HEK293T (cell line): ENCODE measurements around the gene ARMC8.
A peak's percentile ranks its signal among the peaks of the same experiment; 100 is the strongest.

Experiments used
- CTCF ChIA-PET: fragments of 350-600 bp; formaldehyde crosslinking; extraction: SDS; loops from one replicate; lab custom pipeline; 2021; ENCODE audit warnings: antibody characterized with exemption, inconsistent platforms; lab: Yijun Ruan, JAX
- POLR2A ChIA-PET: fragments of 350-600 bp; formaldehyde crosslinking; extraction: SDS; loops from one replicate; lab custom pipeline; 2020; ENCODE audit warnings: antibody characterized with exemption, inconsistent platforms; lab: Yijun Ruan, JAX
- DNase-seq: peaks from one replicate; pipeline ENCODE4 v3.0.0; 2012; ENCODE audit warnings: mixed read lengths; ENCODE audit errors: extremely low spot score
- ARNT ChIP-seq: fragments of 450-650 bp; IDR thresholded peaks from 2 replicates; pipeline ENCODE4 v1.6.1; 2017; ENCODE audit warnings: mild to moderate bottlenecking
- BHLHE40 ChIP-seq: fragments of 450-650 bp; IDR thresholded peaks from 2 replicates; pipeline ENCODE4 v1.6.1; 2016; ENCODE audit warnings: mild to moderate bottlenecking, moderate library complexity, borderline replicate concordance
- CTBP1 ChIP-seq: fragments of 450-650 bp; IDR thresholded peaks from 2 replicates; pipeline ENCODE4 v1.6.1; 2016; ENCODE audit warnings: borderline replicate concordance
- ELF4 ChIP-seq: fragments of 450-650 bp; IDR thresholded peaks from 2 replicates; pipeline ENCODE4 v1.6.1; 2017; ENCODE audit warnings: antibody characterized with exemption
- FOXA1 ChIP-seq: fragments of 450-650 bp; IDR thresholded peaks from 2 replicates; pipeline ENCODE4 v1.6.1; 2016; ENCODE audit warnings: mild to moderate bottlenecking
- FOXK2 ChIP-seq: fragments of 450-650 bp; IDR thresholded peaks from 2 replicates; pipeline ENCODE4 v1.6.1; 2016; ENCODE audit warnings: mild to moderate bottlenecking
- FOXM1 ChIP-seq: fragments of 450-650 bp; IDR thresholded peaks from 2 replicates; pipeline ENCODE4 v1.6.1; 2017; ENCODE audit warnings: mild to moderate bottlenecking, borderline replicate concordance
- HDGF ChIP-seq: fragments of 450-650 bp; IDR thresholded peaks from 2 replicates; pipeline ENCODE4 v1.6.1; 2017; ENCODE audit warnings: antibody characterized with exemption, borderline replicate concordance
- L3MBTL2 ChIP-seq: fragments of 450-650 bp; conservative IDR thresholded peaks from 2 replicates; pipeline ENCODE4 v1.6.1; 2016; ENCODE audit warnings: mild to moderate bottlenecking
- LEF1 ChIP-seq: fragments of 450-650 bp; IDR thresholded peaks from 2 replicates; pipeline ENCODE4 v1.6.1; 2017; ENCODE audit warnings: mild to moderate bottlenecking, borderline replicate concordance
- NFRKB ChIP-seq: fragments of 450-650 bp; IDR thresholded peaks from 2 replicates; pipeline ENCODE4 v1.6.1; 2016; ENCODE audit warnings: mild to moderate bottlenecking, moderate library complexity
- SP1 ChIP-seq: fragments of 450-650 bp; IDR thresholded peaks from 2 replicates; pipeline ENCODE4 v1.6.1; 2017
- SUZ12 ChIP-seq: fragments of 450-650 bp; IDR thresholded peaks from 2 replicates; pipeline ENCODE4 v1.6.1; 2016; ENCODE audit warnings: mild to moderate bottlenecking
- TARDBP ChIP-seq: fragments of 450-650 bp; IDR thresholded peaks from 2 replicates; pipeline ENCODE4 v1.6.1; 2016
- ZNF384 ChIP-seq: fragments of 450-650 bp; IDR thresholded peaks from 2 replicates; pipeline ENCODE4 v1.6.1; 2016
- TF ChIP-seq, protein P1 (sequence below): fragments of 450-650 bp; IDR thresholded peaks from 2 replicates; pipeline ENCODE4 v1.6.1; 2016

ARMC8 gene

DNA sequence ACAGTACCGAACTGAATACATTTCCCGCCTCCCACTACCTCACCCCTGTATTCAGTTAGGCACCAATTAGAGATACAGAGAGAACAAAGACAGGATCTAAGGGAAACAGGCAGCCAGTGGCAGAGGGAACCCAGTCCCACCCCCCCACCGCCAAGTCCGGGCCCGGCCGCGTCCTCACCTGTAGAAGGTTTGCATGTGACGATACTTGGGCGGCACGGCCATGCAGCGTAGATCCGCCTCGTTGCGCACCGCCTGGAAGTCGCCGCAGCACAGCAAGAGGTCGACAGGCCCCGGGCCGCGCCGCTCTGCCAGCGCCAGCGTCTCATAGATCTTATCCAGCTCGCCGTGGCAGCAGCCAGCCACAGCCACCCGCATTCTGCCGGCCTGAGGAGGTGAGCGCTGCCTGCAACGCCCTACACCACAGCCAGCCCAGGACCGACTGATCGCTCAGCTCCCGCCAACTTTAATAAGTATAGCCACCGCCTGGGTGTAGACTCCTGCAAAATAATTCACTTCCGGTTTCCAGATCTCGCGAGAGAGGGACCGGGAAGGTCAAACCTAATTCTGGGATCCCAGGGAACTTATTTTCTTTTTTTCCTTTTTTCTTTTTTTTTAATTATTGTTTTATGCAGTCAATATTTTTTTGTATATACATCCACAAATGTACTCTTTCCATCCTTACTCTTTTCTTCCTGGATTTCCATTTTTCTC is 12.5 kb upstream of the ARMC8 start, which contains the start of gene DBR1:
Gene DBR1, minus strand, starts transcription at position 501 of the 711 bp plus-strand sequence. Its CDS starts 126 bp downstream, at position 375.
- POLR2A ChIA-PET, result interaction anchor here (0.7 to 3.4 kb wide), 7 partner anchors 12 to 761 kb away, joined by 3 to 35 read pairs (median 3); partner anchors contain the start of genes ARMC8 and DZIP1L
- DNase-seq, result peak; percentile 83
- TF ChIP-seq HDGF (no peak), LEF1 (no peak), NFRKB (peak; percentile 52), L3MBTL2 (peak; percentile 81), SP1 (peak; percentile 24; the same call in 1 of the 2 replicates), ELF4 (peak; percentile 94)
- CTCF ChIA-PET, result interaction anchor here (0.6 to 0.8 kb wide), 2 partner anchors 173 to 1865 kb away, joined by 3 read pairs; no protein-coding TSS in a partner anchor

DNA sequence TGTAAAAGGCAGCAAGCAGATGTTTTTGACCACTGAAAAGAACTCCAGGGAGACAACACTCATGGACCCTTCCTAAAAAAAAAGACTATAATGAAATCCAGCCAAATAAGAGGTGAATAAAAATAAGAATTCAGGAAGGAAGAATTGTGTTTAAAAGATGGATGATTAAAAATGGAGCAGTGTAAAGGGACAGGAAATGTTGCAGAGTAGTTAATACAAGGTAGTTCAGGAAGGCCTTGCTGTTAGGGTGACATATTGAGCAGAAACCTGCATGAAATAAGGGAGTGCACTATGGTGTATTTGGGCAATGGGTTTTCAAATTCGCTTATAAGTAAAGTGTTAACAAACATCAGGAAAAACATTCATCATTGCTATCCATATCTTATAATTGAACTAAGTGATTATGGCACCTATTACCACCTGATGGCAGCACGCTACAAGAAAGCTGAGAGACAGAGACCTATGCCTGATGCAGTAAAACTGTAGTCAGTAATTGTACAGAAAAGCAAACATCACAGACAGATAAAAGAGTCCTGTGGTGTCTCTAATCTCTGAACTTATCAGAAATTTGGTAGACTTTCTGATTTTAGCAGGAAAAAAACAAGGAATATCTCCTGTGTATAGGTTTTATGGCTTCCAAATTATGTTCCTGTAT is 6.6 kb upstream of the ARMC8 start:
- CTCF ChIA-PET, result no interaction called here
- POLR2A ChIA-PET, result interaction anchor here (1.5 kb wide), 1 partner anchor 65 kb away, joined by 3 read pairs; the partner anchor contains the start of gene DZIP1L
- TF ChIP-seq, protein P1, sequence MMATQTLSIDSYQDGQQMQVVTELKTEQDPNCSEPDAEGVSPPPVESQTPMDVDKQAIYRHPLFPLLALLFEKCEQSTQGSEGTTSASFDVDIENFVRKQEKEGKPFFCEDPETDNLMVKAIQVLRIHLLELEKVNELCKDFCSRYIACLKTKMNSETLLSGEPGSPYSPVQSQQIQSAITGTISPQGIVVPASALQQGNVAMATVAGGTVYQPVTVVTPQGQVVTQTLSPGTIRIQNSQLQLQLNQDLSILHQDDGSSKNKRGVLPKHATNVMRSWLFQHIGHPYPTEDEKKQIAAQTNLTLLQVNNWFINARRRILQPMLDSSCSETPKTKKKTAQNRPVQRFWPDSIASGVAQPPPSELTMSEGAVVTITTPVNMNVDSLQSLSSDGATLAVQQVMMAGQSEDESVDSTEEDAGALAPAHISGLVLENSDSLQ, result no peak
- no peak for TF ChIP-seq TARDBP
- TF ChIP-seq FOXA1, result no peak
- no peak for TF ChIP-seq BHLHE40
- no peak for TF ChIP-seq ARNT
- TF ChIP-seq SP1, result no peak
- TF ChIP-seq ELF4, result no peak
- no peak for TF ChIP-seq SUZ12
- no peak for TF ChIP-seq FOXK2
- no peak for TF ChIP-seq HDGF
- no peak for TF ChIP-seq CTBP1

DNA sequence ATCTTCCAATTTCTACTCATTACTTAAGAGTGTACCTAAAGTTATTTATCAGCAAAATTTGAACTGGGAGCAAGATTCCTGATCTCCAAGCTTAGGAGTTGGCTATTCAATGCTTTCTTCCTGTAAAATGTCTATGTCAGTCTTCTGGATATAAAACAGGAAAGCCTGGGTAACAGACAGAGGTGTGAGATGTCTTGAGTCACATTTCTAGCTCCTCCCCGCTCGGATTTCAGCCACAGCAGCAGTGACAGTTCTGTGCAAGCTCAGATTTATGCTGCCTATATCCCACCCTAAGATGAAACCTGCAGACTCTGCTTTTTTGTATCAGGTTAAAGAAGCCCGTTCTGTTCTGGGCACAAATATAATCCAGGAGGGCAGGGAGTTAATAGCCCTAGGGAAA is 2.1 kb upstream of the ARMC8 start:
- POLR2A ChIA-PET, result interaction anchor here (4.0 kb wide), 1 partner anchor 11 kb away, joined by 35 read pairs; the partner anchor contains the start of gene DBR1
- CTCF ChIA-PET, result interaction anchor here (0.5 to 0.6 kb wide), 2 partner anchors 101 to 734 kb away, joined by 3 to 4 read pairs; no protein-coding TSS in a partner anchor
- no peak for TF ChIP-seq CTBP1
- TF ChIP-seq, protein P1, result peak; percentile 88
- no peak for DNase-seq

More for the DNA sequence above, 6.6 kb upstream of the ARMC8 start:
- DNase-seq, result peak; percentile 21

DNA sequence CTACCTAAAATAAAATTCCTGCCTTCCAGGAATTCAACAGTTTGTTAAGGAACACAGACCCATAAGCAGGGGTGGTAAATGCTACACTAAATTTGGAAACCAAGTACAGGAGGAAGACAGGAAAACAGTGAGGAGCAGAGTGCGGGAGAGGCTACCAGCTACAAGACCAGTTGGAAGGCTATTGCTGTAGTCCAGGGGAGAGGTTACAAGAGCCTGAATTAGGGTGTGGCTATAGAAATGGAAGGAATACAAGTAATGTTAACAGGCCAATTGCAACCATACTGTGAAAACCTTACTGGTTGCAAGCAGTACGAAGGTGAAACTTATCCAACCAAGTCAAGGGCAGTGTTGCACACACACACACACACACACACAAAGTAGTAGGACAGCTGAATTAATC is 880 bp upstream of the ARMC8 start:
- ChIA-PET POLR2A (interaction anchor here (4.0 kb wide), 1 partner anchor 12 kb away, joined by 35 read pairs; the partner anchor contains the start of gene DBR1), CTCF (no interaction called here)
- TF ChIP-seq, protein P1, result no peak
- TF ChIP-seq LEF1 (no peak), HDGF (no peak), BHLHE40 (no peak)
- DNase-seq, result no peak

DNA sequence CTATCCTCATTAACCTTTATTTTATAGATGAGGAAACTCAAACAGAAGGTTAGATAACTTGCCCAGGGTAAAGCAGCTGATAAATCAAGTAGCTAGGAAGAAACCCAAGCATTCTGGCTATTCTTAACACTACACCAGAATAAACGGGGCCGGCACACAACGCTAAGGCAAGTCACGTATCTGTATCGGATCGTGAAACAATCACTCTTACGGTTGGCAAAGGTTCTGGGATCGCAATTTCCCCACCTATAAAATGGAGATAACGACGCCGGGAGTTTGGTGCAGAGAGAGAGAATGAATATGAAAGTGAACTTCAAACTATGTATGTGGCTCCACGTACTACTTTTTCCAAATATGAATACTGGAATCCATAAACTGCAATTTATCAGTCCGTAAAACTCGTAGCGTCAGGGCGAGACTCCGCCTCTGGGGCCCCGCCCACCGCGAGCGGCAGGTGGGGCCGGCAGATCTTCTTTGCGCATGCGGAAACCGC is 252 bp upstream of the ARMC8 start:
- peak; percentile 96 for DNase-seq
- ChIA-PET CTCF (no interaction called here), POLR2A (interaction anchor here (0.7 to 4.0 kb wide), 7 partner anchors 9 to 142 kb away, joined by 3 to 35 read pairs (median 3); partner anchors contain the start of gene DBR1)
- TF ChIP-seq HDGF, result no peak
- TF ChIP-seq, protein P1, result peak; percentile 74

DNA sequence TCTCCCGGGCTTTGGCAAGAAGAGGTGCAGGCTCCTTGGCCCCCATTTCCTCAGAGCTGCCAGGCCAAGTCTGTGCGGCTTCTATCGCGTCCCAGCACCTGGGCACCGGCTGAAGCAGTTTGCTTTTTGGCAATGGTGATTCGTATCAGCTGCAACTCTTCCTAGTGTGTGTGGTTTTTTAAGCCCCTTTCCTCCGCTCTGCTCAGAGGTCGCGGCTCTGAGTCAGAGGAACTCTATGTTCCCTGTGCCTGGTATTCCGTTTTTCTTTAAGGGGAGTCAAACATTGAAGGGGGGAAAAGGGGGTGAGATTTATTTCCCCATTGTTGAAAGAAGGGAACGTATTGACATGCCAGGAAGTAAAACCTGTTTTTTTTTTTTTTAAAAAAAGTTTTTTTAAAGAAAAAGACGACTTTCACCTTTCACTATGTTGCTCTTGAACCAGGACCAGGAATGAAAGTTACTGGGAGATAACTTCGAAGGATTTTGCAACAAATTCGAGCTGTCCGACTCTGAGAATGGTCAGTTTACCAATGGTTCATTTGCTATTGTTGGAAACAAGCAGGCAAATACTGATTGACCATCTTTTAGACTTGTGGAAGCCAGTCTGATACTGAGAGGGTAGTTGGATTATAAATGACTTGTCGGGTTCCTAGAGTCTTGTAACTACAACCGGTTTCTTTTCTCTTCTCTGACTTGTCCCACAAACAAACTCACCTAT is 1.1 kb downstream of the ARMC8 start:
- no peak for DNase-seq
- TF ChIP-seq, protein P1, result no peak
- TF ChIP-seq BHLHE40 (no peak), FOXK2 (no peak), ELF4 (no peak), SP1 (no peak), CTBP1 (no peak), FOXM1 (no peak), ARNT (no peak), SUZ12 (no peak), LEF1 (no peak), FOXA1 (no peak), HDGF (no peak), TARDBP (no peak), L3MBTL2 (no peak), ZNF384 (no peak), NFRKB (no peak)
- POLR2A ChIA-PET, result interaction anchor here (0.7 to 4.0 kb wide), 4 partner anchors 9 to 141 kb away, joined by 3 to 35 read pairs (median 7); partner anchors contain the start of gene DBR1
- CTCF ChIA-PET, result no interaction called here
